B cell (primary cell): ENCODE measurements around the gene NCCRP1.

ENCODE experiments used
- CTCF ChIP-seq: fragments of 200-600 bp; IDR thresholded peaks from one replicate; pipeline ENCODE4 v1.8.0; 2022; ENCODE audit warnings: antibody characterized with exemption, mild to moderate bottlenecking
- EZH2 ChIP-seq: IDR thresholded peaks from 2 replicates; pipeline ENCODE4 v1.6.1; 2012; ENCODE audit warnings: borderline replicate concordance, low read depth, mild to moderate bottlenecking, moderate library complexity, low read length; ENCODE audit not compliant: insufficient read depth, poor library complexity, severe bottlenecking

GRCh38 chr19:39211731-39212374, 15.1 kb downstream of the NCCRP1 start:
- no peak for TF ChIP-seq CTCF
- TF ChIP-seq EZH2 = no peak
